Spinal cord (tissue), 10 donors: ENCODE results near the gene SOX10. TPM values are rescaled to one million over a fixed set of nuclear protein-coding genes. Genes with fewer than 3 reads are reported as not detected.

Source experiments
- DNase-seq, 6 donors: peaks; one replicate each; pipeline versions ENCODE4 v3.0.0 to v3.0.0-alpha.2; 2013 to 2015; ENCODE audit warnings: low spot score in 6 of 6, low read depth in 4 of 6
- H3K27ac ChIP-seq: one replicate; pipeline ENCODE4 v1.5.1; 2013; ENCODE audit warnings: low read depth, low read length, control low read depth
- H3K27me3 ChIP-seq: one replicate; pipeline ENCODE4 v1.6.1; 2013; ENCODE audit warnings: low read length; ENCODE audit not compliant: control insufficient read depth, insufficient read depth
- H3K36me3 ChIP-seq: one replicate; pipeline ENCODE4 v1.6.1; 2013; ENCODE audit warnings: low read length; ENCODE audit not compliant: control insufficient read depth, insufficient read depth
- H3K4me1 ChIP-seq: one replicate; pipeline ENCODE4 v1.6.1; 2013; ENCODE audit warnings: low read length; ENCODE audit not compliant: control insufficient read depth, insufficient read depth
- H3K4me3 ChIP-seq: one replicate; pipeline ENCODE4 v1.5.1; 2013; ENCODE audit warnings: low read depth, low read length, control low read depth
- H3K9me3 ChIP-seq: one replicate; pipeline ENCODE4 v1.6.1; 2013; ENCODE audit warnings: low read length; ENCODE audit not compliant: control insufficient read depth, insufficient read depth
- WGBS: methylation state at CpG from one replicate; pipeline ENCODE4 v1.1.5; 2013; ENCODE audit warnings: missing lambda C conversion rate; ENCODE audit not compliant: insufficient coverage; 5-methylcytosine and 5-hydroxymethylcytosine counted together
- polyA plus RNA-seq, 2 donors: library from polyadenylated mRNA; unstranded; fragments of 120-200 nt; gene quantifications; one replicate each; pipeline ENCODE4 v1.2.1, GENCODE V29; 2013; ENCODE audit not compliant: insufficient read length in 2 of 2
- total RNA-seq, 2 donors: library from RNA; depleted of rRNA in 1 of 2; stranded (reverse); fragments of 120-200 nt in 1 of 2; fragments of >200 nt in 1 of 2; gene quantifications; one replicate each; pipeline versions ENCODE4 v1.2.3 to v1.2.4, GENCODE V29; 2013 to 2014
- donor health status: healthy.

Gene SOX10
- total and polyA plus RNA-seq, 4 donors, result 28.8 to 304 (median 152) TPM

DNA sequence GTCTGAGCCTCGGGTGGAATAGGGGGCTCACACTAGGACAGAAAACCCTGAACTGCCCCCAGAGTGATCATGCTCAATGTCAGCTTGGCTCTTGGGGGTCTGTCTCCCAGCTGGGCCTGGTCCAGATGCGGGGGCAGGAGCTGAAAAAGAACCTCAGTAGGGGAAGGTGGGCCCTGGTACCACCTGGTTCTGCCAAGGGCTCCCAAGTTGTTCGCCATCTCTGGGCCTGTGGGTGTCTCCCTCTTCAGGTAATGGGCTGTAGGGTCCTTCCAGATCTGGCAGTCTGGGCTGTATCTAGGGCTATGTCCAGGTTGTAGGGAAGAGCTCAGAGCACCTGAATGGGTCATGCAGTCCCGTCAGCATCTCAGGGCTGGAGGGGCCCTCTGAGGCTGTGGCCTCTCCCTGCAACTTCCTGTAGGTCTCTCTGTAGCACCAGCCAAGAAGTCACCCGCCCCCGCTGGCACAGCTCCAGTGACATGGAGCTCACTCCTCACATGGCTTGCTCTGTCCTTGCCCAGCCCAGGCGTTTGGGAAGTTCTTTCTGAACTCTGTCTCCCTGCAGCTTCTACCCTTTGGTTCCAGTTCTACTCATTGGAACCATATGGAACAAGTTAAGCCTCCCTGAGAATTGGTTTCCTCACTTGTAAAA lies 33.0 kb upstream of the SOX10 start:
- H3K4me1 ChIP-seq, result peaks cover 55% of the 10 kb centered on the region
- no peaks in the 10 kb centered on the region for H3K27me3 ChIP-seq
- DNase-seq, result peak in 3 of 6 donors; percentile 60 to 84 (median 79)
- H3K36me3 ChIP-seq, result peaks cover 11% of the 10 kb centered on the region
- peak overlapping the region; percentile 94 for H3K27ac ChIP-seq
- no peak overlapping the region for H3K4me3 ChIP-seq
- no peaks in the 10 kb centered on the region for H3K9me3 ChIP-seq
- WGBS, result 39% methylated on average over 7 of the region's 7 CpGs

DNA sequence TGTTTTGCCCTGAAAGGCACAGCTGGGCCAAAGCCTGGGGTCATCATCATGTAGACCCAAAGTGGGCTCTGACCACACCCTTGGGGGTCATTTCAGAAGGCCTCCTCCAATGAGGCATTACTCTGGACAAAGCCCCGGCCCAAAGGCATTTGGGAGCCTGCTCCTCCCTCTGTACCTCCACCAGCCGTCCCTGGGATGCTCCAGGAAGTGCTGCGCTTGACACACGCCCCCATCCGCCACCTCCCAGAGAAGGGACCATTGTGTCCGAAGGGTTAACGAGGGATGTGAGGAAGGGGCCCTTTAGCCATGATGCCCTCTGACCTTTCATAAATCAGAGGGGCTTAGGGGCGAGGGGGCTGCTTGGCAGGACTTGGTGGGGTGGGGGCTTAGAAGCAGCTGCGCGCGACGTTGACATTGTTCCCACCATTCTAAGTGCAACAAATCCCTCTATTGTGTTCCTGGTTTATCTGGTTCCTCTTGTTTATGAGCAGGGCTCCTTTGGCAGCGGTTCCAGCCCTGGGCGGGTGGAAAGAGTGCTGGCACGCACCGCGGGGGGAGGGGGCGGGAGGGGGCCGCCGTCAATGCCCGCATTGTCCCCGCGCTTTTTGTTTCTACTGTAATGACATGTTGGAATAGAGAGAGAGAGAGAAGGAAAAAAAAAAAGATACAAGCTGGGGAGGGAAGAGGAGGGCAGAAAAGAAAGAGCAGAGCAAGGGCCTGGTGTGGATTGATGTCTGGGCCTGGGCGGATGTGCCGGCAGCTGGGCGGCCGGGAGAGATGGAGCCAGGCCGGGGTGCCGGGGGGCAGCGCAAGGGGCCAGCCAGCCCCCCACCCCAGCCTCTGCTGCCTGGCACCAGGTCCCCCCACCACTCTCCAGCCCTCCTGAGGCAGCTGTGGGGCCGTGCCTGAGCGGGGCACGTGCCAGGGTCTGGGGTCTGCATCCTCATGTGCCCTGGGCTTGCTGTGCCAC lies 32.1 kb upstream of the SOX10 start:
- H3K27me3 ChIP-seq, result no peaks in the 10 kb centered on the region
- H3K4me1 ChIP-seq, result peaks cover 55% of the 10 kb centered on the region
- H3K27ac ChIP-seq, result peak overlapping the region; percentile 94
- H3K9me3 ChIP-seq, result no peaks in the 10 kb centered on the region
- peaks cover 11% of the 10 kb centered on the region for H3K36me3 ChIP-seq
- no peak overlapping the region for H3K4me3 ChIP-seq
- DNase-seq, result peak in 5 of 6 donors; percentile 70 to 94 (median 76)
- WGBS, result 11% methylated on average over 27 of the region's 33 CpGs

DNA sequence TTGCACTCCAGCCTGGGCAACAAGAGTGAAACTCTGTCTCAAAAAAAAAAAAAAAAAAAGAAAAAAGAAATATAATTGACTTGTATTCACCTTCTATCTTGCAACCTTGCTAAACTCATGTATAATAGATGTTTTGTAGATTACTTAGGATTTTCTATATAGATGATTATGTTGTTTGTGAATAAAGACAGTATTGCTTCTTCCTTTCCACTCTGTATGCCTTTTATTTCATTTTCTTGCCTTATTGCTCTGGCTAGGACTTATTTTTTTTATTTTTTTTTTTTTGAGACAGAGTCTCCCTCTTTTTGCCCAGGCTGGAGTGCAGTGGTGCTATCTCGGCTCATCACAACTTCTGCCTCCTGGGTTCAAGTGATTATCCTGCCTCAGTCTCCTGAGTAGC lies 29.7 kb upstream of the SOX10 start:
- no peak for DNase-seq
- Histone ChIP-seq H3K4me1 (peaks cover 40% of the 10 kb centered on the region), H3K4me3 (no peak overlapping the region), H3K36me3 (peaks cover 6% of the 10 kb centered on the region), H3K9me3 (no peaks in the 10 kb centered on the region), H3K27me3 (no peaks in the 10 kb centered on the region), H3K27ac (no peak overlapping the region)
- WGBS, result 100% methylated on average over 1 of the region's 1 CpG

DNA sequence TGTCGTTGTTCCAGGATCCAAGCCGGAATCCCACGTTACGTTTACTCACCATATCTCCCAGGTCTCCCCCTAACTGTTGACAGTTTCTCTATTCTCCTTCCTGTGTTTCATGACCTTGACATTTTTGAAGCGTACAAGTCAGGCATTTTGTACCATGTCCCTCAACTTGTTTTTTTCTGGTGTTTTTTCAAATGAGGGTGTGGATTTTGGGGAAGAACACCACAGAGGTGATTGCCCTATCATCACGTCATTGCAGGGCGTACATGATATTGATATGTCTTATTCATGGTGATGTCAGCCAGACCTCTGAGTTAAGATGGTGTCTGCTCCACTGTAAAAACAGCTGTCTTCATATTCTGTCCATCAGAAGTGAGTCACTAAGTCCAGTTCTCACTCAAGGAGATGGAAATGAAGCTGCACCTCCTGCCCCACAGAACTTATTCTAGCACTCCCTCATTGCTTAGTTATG lies 28.3 kb upstream of the SOX10 start:
- no CpG with 5 or more reads among the region's 7 CpGs for WGBS
- Histone ChIP-seq H3K4me3 (no peak overlapping the region), H3K9me3 (no peaks in the 10 kb centered on the region), H3K27ac (no peak overlapping the region), H3K36me3 (peaks cover 1% of the 10 kb centered on the region), H3K4me1 (peaks cover 28% of the 10 kb centered on the region), H3K27me3 (no peaks in the 10 kb centered on the region)
- DNase-seq, result no peak

DNA sequence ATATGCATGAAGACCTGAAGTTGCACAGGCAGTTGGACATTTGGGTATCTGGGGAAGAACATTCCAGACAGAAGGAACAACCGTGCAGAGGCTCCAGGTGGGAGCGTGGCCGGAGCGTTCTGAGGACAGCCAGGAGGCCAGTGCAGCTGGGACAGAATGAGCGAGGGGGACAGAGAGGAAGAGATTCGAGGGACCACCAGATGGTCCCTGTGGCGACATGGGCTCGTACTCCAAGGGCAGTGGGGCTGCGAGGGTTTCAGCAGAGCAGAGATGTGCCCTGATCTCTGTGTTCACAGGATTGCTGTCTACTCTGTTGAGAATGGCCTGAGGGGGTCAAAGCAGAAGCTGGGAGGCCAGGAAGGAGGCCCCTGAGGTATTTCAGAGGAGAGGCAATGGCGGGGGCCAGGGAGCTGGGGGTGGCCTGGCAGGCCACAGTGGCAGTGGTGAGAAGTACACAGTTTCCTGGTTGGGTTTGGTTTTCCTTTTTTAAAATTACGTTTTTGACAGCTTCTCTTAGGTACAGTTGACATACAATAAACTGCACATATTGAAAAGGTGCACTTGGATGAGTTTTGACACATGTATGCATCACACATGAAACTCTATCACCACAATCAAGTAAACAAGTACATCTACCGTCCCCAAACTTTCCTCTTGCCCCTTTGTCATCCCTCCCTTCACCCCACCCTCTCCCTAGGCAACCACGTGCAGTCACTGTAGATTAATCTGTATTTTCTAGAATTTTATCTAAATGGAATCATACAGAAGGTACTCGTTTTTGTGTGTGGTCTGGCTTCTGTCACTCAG lies 24.8 kb upstream of the SOX10 start:
- DNase-seq, result no peak
- H3K4me3 ChIP-seq, result no peak overlapping the region
- 78% methylated on average over 10 of the region's 14 CpGs for WGBS
- peaks cover 17% of the 10 kb centered on the region for H3K4me1 ChIP-seq
- no peaks in the 10 kb centered on the region for H3K9me3 ChIP-seq
- no peak overlapping the region for H3K27ac ChIP-seq
- H3K27me3 ChIP-seq, result no peaks in the 10 kb centered on the region
- H3K36me3 ChIP-seq, result peaks cover 15% of the 10 kb centered on the region

DNA sequence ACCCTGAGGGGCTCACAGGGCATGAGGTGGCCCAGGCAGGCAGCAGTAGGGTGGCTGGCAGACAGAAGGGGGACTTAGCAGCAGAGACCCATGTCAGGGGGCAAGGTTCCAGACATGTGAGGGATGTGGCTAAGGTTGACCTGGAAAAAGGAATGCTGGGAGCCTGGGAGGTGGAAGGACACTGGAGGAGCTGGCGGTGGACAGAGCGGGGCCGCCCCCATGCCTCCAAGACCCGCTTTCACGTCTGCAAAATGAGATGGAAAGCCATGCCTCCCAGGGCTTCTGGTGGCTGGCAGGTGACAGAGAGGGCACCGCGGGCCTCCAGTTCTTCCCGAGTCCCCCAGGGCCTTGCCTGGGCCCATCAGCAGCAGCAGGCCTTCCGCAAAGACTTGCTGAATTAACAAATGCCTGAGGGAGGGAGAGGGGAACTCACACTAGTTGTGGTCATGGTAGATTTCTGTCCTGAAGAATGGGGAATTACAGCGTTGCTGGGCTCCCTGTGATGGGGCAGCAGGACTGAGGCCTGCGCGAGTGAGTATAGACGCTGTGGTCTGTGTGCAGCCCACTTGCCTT lies 23.1 kb upstream of the SOX10 start:
- no peak for DNase-seq
- no peaks in the 10 kb centered on the region for H3K27me3 ChIP-seq
- H3K4me1 ChIP-seq, result peaks cover 17% of the 10 kb centered on the region
- 52% methylated on average over 12 of the region's 13 CpGs for WGBS
- no peaks in the 10 kb centered on the region for H3K9me3 ChIP-seq
- peaks cover 23% of the 10 kb centered on the region for H3K36me3 ChIP-seq
- no peak overlapping the region for H3K4me3 ChIP-seq
- H3K27ac ChIP-seq, result peak overlapping the region; percentile 43

DNA sequence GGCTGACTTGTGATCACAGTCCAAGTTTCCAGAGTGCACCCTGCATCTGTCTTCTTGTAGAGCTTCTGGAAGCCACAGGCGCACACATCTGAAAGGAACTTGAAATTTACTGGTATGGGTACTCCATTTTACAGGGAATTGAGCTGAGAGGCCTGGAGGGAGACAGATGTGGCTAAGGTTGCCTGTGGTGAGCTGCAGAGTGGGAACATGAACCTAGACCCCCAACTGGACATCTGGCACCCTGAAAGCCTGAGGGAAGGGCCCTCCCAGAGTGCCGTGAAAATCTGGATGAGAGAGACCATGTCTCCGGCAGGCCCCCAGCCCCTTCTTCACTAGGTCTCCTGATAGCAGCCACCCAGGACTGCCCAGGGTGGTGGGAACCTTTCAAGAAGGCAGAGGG lies 22.6 kb upstream of the SOX10 start:
- Histone ChIP-seq H3K9me3 (no peaks in the 10 kb centered on the region), H3K27me3 (no peaks in the 10 kb centered on the region), H3K27ac (peak overlapping the region; percentile 43), H3K36me3 (peaks cover 24% of the 10 kb centered on the region), H3K4me3 (no peak overlapping the region), H3K4me1 (peaks cover 17% of the 10 kb centered on the region)
- WGBS, result 95% methylated on average over 3 of the region's 3 CpGs
- no peak for DNase-seq

DNA sequence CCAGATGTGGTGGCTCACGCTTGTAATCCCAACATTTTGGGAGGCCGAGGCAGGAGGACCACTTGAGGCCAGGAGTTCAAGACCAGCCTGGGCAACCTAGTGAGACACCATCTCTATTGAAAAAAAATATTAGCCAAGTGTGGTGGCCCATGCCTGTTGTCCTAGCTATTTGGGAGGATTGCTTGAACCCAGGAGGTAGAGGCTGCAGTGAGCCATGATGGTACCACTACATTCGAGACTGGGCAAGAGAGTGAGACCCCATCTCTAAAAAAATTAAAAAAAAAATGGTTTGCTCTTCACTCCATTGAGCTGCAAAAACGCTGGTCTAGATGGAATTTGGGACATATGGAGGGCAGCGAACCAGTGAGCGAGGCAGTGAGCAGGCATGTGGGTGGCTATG lies 21.6 kb upstream of the SOX10 start:
- Histone ChIP-seq H3K36me3 (peaks cover 24% of the 10 kb centered on the region), H3K4me3 (no peak overlapping the region), H3K27ac (no peak overlapping the region), H3K9me3 (no peaks in the 10 kb centered on the region), H3K27me3 (no peaks in the 10 kb centered on the region), H3K4me1 (peaks cover 22% of the 10 kb centered on the region)
- no peak for DNase-seq
- 85% methylated on average over 4 of the region's 6 CpGs for WGBS
